Measurements from ENCODE around the gene KCNAB2.

- TF ChIP-seq CTCF (IDR thresholded peaks at IDR 0.05; ENCODE audit: low read depth, low read length) = no peak
- TF ChIP-seq EZH2phosphoT487 (IDR thresholded peaks at IDR 0.05; ENCODE audit: low read depth) = no peak
Measured at GRCh38 chr1:6068932-6069331, 23.2 kb downstream of the KCNAB2 start.

Measured in OCI-LY3 (cell line).